HG03520 (cell line): ENCODE measurements around the gene DTNBP1.

Experiments
- ATAC-seq: cut with Tn5 transposase; IDR thresholded peaks from one replicate; pipeline ENCODE4 v1.9.1; 2021; ENCODE audit warnings: mild to moderate bottlenecking, moderate library complexity; ENCODE audit not compliant: unreplicated experiment

The DTNBP1 gene

DNA sequence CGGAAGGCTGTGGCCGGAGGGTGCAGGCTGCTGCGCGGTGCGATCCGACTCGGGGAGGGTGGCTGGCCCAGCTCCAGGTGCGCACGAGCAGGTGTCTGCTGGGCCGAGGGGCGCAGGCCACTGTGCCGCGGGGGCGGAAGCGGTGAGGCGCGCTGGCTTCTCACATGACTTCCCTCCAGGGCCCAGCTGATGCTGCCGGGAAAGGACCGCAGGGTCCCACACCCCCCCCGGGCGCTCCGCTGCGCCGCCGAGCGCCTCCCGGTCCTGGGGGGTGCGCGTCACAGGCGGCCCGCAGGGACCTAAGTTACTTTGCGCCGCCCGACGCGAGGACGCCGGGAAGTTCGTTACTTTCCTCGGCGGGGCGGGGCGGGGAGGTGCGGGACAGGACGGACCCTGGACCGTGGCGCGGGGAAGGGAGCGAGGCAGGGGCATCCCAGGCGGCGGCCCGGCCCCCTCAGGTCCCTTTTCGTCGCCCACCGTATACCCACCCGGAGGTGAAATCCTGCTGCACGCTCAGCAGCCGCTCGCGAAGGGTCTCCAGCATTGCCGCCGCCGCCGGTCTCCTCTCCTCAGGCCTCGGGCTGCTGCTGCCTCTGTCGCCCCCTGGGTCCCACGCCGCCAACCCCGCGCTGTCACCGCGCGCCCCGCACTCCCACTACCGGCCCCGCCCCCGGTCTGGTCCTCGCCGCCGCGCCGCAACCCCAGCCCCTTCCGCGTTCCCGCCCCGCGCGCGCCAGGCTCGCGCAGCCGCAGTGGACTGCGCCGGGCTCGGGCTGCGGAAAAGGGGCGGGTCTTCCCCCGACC is at the start of gene DTNBP1:
Gene DTNBP1, minus strand, starts transcription at position 703 of the 804 bp plus-strand sequence. Its CDS starts 159 bp downstream, at position 544.
- peak; percentile 61 for ATAC-seq

DNA sequence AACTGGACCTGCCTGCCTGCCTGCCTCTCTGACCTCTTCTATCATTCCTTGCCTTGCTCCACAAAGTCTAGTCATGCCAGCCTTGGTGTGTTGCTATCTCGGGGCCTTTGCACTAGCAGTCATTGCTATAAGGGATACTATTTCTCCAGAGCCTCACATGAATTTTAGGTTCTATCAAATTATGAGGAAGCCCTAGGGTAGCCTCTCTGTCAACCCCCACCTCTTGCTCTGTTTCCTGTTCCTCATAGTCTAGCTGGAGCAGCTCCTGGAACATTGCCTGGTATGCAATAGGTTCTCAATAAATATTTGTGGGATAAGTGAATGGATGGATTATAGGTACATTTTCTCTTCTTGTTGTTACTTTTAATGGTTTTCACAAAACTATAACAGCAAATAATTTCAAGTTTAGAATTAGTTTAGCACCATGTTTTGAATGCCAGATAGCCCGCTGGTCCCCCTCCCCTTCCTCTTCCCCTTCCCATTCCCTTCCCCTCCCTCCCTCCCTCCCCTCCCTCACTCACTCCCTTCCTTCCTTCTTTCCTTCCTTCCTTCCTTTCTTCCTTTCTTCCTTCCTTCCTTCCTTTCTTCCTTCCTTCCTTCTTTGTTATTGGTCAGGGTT is 46.9 kb upstream of the DTNBP1 start:
- ATAC-seq = no peak

DNA sequence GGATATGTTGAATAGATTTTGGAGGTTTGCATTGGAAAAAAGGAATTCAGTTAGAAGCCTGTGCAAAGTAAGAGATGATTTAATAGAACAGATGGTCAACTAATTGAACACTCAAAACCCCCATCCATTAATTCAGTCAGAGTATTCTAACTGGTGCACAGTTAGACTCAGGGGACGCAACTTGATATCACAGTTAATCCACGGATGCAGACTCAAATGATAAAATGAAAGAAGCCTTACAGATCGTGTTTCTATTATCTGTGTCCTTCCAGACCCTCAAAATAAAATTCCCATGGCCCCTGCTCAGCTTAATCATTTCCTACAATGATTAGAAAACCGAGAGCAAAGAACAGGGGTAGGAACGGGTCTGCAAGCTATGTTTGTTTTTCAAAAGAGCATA is 45.4 kb upstream of the DTNBP1 start:
- no peak for ATAC-seq

DNA sequence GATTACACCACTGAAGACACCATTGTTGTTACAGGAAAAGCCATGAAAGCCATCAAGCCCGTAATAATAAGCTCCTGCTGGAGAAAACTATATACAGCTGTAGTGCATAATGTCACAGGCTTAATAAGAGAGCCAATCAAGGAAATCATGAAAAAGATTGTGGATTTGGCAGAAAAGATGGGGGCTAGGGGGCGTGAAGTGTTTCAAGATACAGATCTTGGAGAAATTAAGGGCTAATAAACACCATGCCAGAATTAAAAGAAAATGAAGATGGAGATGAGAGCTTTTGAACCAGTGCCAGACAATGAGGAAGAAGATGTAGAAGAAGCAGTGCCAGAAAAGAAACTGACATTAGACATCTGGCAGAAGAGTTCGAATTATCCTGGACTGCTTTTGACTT is 43.2 kb upstream of the DTNBP1 start:
- ATAC-seq = no peak

GRCh38 chr6:15698471-15698870 is 35.6 kb upstream of the DTNBP1 start:
- ATAC-seq = no peak

GRCh38 chr6:15697895-15698294 is 35.1 kb upstream of the DTNBP1 start:
- no peak for ATAC-seq

- peak; percentile 86 for ATAC-seq
Measured at GRCh38 chr6:15691250-15691869, 28.5 kb upstream of the DTNBP1 start.

- ATAC-seq = no peak
Measured at GRCh38 chr6:15690510-15690909, 27.7 kb upstream of the DTNBP1 start.

DNA sequence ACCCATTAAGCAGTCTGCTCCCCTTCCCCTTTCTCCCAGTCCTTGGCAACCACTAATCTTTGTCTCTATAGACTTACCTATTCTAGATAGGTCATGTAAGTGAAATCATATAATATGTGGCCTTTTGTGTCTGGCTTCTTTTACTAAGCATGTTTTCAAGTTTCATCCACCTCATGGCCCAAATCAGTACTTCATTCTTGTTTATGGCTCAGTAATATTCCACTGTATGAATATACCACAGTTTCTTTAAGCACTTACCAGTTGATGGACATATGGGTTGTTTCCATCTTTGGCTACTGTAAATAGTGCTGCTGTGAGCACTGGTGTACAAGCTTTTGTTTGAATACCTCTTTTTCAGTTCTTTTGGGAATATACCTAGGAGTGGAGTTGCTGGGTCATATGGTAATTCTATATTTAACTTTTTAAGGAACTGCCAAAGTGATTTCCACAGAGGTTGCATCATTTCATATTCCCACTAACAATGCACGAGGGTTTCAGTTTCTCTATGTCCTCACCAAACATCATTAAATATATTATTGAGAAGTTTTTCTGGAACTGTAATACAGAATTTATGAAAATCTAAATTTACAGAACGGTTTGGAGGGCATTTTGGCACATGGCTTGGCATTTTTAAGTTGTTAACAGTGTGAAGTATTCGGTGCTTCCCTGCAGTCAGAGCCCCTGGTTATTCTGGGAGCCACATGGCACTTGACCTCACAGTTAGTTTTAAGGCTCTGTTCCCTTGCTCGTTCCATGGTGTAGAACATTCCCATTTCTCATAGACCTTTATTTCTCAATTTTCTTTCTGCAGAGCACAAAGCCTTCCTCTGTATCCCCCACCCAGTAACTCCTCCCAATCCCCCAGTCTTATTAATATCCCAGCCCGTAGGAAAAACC is 27.0 kb upstream of the DTNBP1 start:
- ATAC-seq = no peak

DNA sequence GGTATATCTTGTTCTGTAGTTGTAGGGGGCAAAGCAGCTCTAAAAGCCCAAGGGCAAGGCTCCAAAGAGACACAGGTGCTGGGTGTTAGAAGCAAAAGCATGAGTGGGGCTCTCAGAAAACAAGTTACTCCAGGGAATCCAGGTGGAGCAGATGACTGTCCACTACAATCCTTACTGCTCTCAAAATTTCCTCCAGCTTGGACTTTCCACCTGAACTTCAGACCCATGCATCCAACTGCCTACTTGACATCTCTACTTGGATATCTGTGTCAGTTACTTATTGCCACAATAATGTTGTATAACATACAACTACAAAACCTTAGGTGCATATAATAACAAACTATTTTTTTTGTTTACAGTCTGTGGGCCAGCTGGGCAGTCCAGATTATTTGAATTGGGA is 22.8 kb upstream of the DTNBP1 start:
- no peak for ATAC-seq

GRCh38 chr6:15682965-15683822 is 20.4 kb upstream of the DTNBP1 start:
- no peak for ATAC-seq

DNA sequence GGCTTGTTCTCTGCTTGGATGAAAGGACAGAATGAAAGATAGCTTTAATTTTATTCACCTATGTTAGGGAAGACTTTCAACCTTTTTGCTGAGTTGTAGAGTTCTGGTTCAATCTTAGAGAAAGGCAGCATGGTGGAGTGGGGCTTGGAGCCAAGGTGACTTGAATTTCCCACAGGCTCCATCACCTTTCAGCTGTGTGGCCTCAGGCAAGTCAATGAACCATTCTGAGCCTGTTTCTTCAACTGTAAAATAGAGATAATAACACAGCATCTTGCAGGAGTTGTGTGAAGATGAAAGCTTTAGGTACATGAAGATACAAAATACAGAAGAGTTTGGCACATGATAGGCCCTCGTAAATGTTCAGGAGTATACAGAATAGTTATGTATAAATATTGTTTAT is 19.1 kb upstream of the DTNBP1 start:
- no peak for ATAC-seq

- no peak for ATAC-seq
Measured at GRCh38 chr6:15678514-15678913, 15.7 kb upstream of the DTNBP1 start.

- no peak for ATAC-seq
Measured at GRCh38 chr6:15677822-15678221, 15.0 kb upstream of the DTNBP1 start.

- ATAC-seq = no peak
Measured at GRCh38 chr6:15675536-15676220, 12.8 kb upstream of the DTNBP1 start.

GRCh38 chr6:15674690-15675386 is 12.0 kb upstream of the DTNBP1 start:
- no peak for ATAC-seq

DNA sequence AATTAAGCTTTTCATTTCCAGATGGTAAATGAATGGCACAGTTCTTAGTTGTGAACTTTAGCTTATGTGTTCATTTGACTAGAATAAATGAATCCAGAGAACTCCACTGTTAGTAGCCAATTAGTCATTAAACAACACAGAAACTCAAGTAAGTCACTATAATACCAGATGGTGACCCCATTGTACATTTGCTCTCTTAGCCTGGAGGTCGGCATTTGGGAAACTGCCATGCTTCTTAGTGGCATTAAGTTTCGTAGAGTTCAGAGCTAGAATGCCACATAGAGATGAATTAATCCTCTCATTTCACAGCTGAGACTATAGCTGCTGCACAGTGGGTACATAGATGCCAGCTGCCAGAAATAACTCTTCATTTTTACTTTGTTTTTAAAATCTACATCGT is 10.8 kb upstream of the DTNBP1 start:
- ATAC-seq = no peak

DNA sequence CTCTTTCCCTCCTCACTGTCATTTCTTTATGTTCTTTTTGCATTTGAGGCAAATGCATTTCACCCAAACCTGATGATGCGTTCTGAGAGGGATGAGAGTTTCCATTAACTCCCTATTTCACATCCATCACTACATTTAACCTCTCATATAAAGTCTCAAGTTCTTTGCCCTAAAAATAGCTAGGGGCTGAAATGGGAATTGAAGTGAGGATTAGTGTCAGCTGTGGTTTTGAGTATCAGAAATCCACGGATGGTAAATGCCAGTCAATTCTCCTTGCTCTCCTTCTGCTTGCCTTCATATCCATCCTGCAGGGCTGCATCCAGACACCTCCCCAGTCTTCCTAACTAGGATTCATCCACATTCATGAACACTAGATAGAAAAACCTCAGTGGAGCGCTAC is 10.0 kb upstream of the DTNBP1 start:
- ATAC-seq = no peak

DNA sequence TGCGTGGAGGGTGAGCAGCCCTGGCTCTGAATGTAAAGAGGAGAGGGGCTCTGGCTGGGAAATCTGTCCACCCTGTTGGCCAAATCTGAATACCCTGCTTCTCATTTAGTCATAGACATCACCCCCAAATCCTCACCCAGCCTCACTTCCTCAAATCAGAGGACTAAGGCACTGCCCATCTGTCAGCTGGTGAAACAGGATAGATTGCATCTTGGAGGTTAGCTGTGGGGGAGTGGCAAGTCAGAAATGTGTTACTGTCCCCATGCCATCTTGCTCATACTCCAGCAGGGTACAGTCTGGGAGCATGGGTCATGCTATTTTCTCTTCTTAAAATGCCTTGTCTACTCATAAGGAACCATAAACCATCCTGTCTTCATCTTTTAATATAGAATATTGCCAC is 9.5 kb upstream of the DTNBP1 start:
- ATAC-seq = no peak
